ES-I3 (cell line): ENCODE measurements around the gene DOC2A.
"Not testable (repeated sequence)": the region's sequence is repeated elsewhere in the genome, so short reads cannot be mapped to it uniquely, and the experiment has no call there.

ENCODE experiments used
- H3K36me3 ChIP-seq: 2 replicates; pipeline ENCODE4 v1.6.1; 2013; ENCODE audit warnings: mild to moderate bottlenecking, low read length, control low read depth, moderate library complexity; ENCODE audit not compliant: insufficient read depth
- H3K4me1 ChIP-seq: 2 replicates; pipeline ENCODE4 v1.6.1; 2013; ENCODE audit warnings: mild to moderate bottlenecking, control low read depth, low read length; ENCODE audit not compliant: insufficient read depth
- H3K9ac ChIP-seq: 2 replicates; pipeline ENCODE4 v1.6.1; 2013; ENCODE audit warnings: low read depth, mild to moderate bottlenecking, low read length, moderate library complexity
- H3K9me3 ChIP-seq: 2 replicates; pipeline ENCODE4 v1.6.1; 2013; ENCODE audit warnings: mild to moderate bottlenecking, low read length, moderate library complexity; ENCODE audit not compliant: control insufficient read depth, insufficient read depth

Gene DOC2A

DNA sequence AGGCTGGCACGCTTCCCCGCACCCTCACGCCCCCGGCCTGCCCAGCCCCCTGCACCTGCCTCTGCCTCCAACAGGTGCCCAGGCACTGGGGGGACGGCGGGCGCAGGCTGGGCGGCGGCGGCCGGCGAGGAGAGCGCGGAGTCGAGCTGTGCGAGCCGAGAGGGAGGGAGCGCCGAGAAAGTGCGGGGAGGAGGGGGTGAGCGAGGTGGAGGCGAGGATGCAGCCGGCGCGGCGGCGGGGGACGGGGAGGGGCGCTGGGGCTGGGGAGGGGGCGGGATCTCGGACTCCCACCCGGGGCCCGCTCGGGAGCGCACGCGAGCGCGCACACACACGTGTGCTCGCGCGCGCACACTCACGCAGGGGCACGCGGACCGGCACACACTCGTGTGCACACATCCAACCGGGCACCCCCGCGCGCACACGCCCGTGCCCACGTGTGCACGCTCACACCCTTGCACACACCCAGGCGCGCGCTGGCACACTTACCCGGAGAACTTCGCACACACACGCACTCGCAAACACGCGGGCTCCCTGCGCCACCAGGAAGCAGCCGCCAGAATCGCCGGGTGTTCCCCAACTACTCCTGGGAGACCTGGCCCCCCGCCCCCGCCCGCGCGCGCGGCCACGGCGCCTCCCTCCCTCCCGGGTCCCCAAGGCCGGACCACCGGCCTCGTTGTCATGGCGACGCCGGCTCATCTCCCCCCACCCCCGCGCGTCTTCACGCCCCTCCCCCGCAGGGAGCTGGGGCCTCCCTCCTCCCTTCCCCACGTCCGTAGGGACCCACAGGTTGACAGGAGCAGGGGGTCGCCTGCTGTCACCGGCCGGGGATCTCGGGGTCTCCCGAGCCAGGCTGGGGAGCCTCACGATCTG lies at the start of gene DOC2A:
TSS of gene DOC2A (minus strand) at position 184 of the 870 bp plus-strand sequence. CDS start 805 bp downstream, outside the sequence.
- Histone ChIP-seq H3K9ac (peak within 1 kb of the TSS; percentile 43; the same call in 1 of the 2 replicates), H3K4me1 (no peaks in the 10 kb centered on the region; the same call in 1 of the 2 replicates), H3K9me3 (no peaks in the 10 kb centered on the region), H3K36me3 (no peaks in the 10 kb centered on the region)

DNA sequence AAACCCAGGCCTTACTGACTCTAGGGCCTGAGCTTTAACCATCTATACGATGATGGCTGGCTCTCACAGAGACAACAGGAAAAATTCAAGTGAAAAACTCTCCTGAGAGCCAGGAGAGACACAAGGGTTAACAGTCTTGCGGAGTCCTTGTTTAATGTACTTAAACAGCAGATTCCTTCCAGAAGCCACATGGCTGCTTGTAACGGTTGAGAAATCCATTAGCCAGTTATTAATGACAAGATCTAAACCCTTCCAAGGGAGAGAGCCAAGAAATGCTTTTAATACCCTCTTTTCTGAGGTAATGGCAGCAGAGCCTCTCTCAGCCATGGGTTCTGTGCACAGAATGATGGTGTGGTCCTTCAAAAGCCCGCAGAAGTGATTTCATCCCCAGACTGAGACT lies 49.5 kb upstream of the DOC2A start:
- no peaks in the 10 kb centered on the region for H3K9me3 ChIP-seq
- H3K4me1 ChIP-seq = peaks cover 4% of the 10 kb centered on the region; the same call in 1 of the 2 replicates
- no peaks in the 10 kb centered on the region for H3K36me3 ChIP-seq
- no peak overlapping the region for H3K9ac ChIP-seq

DNA sequence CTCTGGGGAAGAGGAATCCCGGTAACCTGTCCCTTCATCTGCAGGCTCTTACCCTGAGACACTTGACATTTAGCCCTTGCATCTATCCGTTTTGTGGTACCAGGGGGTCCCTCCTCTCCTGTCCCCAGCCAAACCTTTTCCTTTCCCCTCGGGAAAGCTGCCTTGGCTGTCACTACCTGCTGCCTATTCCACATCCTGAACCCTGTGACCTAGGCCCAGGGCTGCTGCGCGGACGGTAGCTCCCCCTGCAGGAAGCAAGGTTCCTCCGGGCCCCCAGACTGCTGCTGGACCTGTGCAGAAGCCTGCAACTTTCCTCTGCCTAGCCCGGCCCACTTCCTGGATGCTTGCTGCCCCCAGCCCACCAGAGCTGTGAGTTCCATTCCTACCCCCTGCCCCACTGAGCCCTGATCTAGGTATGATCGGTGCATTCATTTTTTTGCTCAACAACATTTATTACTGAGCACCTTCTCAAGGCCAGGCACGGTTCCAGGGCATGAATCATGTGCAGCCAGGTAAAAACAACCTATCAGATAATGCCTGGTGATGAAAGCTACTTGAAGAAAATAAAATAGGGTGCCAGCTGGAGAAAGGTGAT lies 44.2 kb upstream of the DOC2A start:
- H3K9me3 ChIP-seq = no peaks in the 10 kb centered on the region
- H3K4me1 ChIP-seq = no peaks in the 10 kb centered on the region
- no peaks in the 10 kb centered on the region for H3K36me3 ChIP-seq
- H3K9ac ChIP-seq = no peak overlapping the region

DNA sequence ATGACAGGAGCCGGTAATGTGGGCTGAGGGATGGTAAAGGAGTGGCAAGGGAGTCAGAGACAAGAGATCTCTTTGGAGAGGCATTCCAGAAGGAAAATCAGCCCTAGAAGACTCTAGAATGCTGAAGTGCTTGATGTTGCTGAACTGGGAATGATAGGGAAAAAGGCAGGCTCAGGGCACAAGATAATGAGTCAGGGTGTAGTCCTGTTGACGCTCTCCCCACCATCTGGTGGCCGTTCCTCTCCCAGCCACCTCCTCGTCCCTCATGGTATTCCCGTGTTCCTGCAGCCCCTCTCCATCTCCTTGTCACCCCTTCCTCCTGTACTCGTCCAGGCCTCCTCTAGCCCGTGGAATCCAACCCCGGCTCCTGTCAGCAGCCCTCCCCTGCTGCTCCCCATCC lies 43.6 kb upstream of the DOC2A start:
- Histone ChIP-seq H3K9me3 (no peaks in the 10 kb centered on the region), H3K9ac (no peak overlapping the region), H3K4me1 (no peaks in the 10 kb centered on the region), H3K36me3 (no peaks in the 10 kb centered on the region)

GRCh38 chr16:30053376-30054015 lies 42.7 kb upstream of the DOC2A start:
- Histone ChIP-seq H3K9ac (peak overlapping the region; percentile 56; the same call in 1 of the 2 replicates), H3K4me1 (no peaks in the 10 kb centered on the region), H3K36me3 (no peaks in the 10 kb centered on the region), H3K9me3 (no peaks in the 10 kb centered on the region)

GRCh38 chr16:30052671-30053372 lies 42.0 kb upstream of the DOC2A start:
- H3K4me1 ChIP-seq = no peaks in the 10 kb centered on the region
- no peaks in the 10 kb centered on the region for H3K36me3 ChIP-seq
- peak overlapping the region; percentile 56 for H3K9ac ChIP-seq
- H3K9me3 ChIP-seq = no peaks in the 10 kb centered on the region

- Histone ChIP-seq H3K9me3 (no peaks in the 10 kb centered on the region), H3K4me1 (no peaks in the 10 kb centered on the region), H3K9ac (no peak overlapping the region), H3K36me3 (no peaks in the 10 kb centered on the region)
Measured at GRCh38 chr16:30051518-30051917, 40.7 kb upstream of the DOC2A start.

DNA sequence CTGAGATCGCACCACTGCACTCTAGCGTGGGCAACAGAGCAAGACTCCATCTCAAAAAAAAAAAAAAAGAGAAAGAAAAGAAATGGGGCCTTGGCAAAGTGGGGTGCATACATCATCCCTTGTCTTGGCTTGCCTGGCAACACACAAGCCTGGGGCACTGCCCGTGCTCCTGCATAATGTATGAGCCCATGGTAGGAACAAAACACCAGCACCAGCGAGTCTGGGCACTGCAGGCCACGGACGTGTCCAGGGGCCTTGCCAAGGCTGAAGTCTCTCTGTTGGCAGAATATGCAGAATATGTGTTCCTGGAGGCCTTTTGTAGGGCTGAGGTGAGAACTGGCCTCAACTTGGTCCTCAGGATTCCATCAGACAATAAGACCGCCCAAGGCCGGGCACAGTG lies 39.0 kb upstream of the DOC2A start:
- Histone ChIP-seq H3K4me1 (no peaks in the 10 kb centered on the region), H3K9me3 (no peaks in the 10 kb centered on the region), H3K36me3 (no peaks in the 10 kb centered on the region), H3K9ac (no peak overlapping the region)

GRCh38 chr16:30046588-30046987 lies 35.8 kb upstream of the DOC2A start:
- Histone ChIP-seq H3K9ac (no peak overlapping the region), H3K36me3 (no peaks in the 10 kb centered on the region), H3K9me3 (no peaks in the 10 kb centered on the region), H3K4me1 (no peaks in the 10 kb centered on the region)

- Histone ChIP-seq H3K4me1 (no peaks in the 10 kb centered on the region), H3K36me3 (no peaks in the 10 kb centered on the region), H3K9me3 (no peaks in the 10 kb centered on the region), H3K9ac (no peak overlapping the region)
Measured at GRCh38 chr16:30046178-30046577, 35.4 kb upstream of the DOC2A start.

- H3K36me3 ChIP-seq = no peaks in the 10 kb centered on the region
- H3K9me3 ChIP-seq = no peaks in the 10 kb centered on the region
- no peaks in the 10 kb centered on the region for H3K4me1 ChIP-seq
- H3K9ac ChIP-seq = no peak overlapping the region
Measured at GRCh38 chr16:30041841-30042240, 31.0 kb upstream of the DOC2A start.

- not testable (repeated sequence) for H3K4me1 ChIP-seq, H3K9me3 ChIP-seq, H3K9ac ChIP-seq, H3K36me3 ChIP-seq
Measured at GRCh38 chr16:30040690-30041089, 29.9 kb upstream of the DOC2A start.

GRCh38 chr16:30040221-30040620 lies 29.4 kb upstream of the DOC2A start:
- no peaks in the 10 kb centered on the region for H3K9me3 ChIP-seq
- H3K4me1 ChIP-seq = no peaks in the 10 kb centered on the region
- no peak overlapping the region for H3K9ac ChIP-seq
- H3K36me3 ChIP-seq = no peaks in the 10 kb centered on the region

- Histone ChIP-seq H3K9ac (no peak overlapping the region), H3K4me1 (peaks cover 4% of the 10 kb centered on the region; the same call in 1 of the 2 replicates), H3K36me3 (no peaks in the 10 kb centered on the region), H3K9me3 (no peaks in the 10 kb centered on the region)
Measured at GRCh38 chr16:30033270-30033669, 22.4 kb upstream of the DOC2A start.
